Thymus (tissue), 2 donors: ENCODE data around the gene ARSG. TPM values are rescaled to one million over a fixed set of nuclear protein-coding genes. Genes with fewer than 3 reads are reported as not detected.

Experiments used
- polyA plus RNA-seq: library from polyadenylated mRNA; stranded (reverse); fragments of 200-250 nt; gene quantifications from one replicate; pipeline ENCODE4 v1.2.3, GENCODE V29; 2013
- total RNA-seq: library from RNA; stranded (reverse); fragments of 120-200 nt; gene quantifications from one replicate; pipeline ENCODE4 v1.2.4, GENCODE V29; 2013
- donor health status: healthy.

The ARSG gene
- total and polyA plus RNA-seq, 2 donors, result 2.6 to 5.2 TPM

Other genes with a start within 250 kb of the ARSG start
- gene AMZ2, start 43.5 kb upstream of the ARSG start, total RNA-seq, result 64.5 TPM
- 112 TPM for gene AMZ2, start 43.5 kb upstream of the ARSG start, polyA plus RNA-seq
- gene SLC16A6, start 368 bp upstream of the ARSG start, total RNA-seq, result 2.0 TPM
- gene SLC16A6, start 368 bp upstream of the ARSG start, polyA plus RNA-seq, result 2.4 TPM
- gene WIPI1, start 166.0 kb downstream of the ARSG start, total RNA-seq, result 6.8 TPM
- 17.8 TPM for gene WIPI1, start 166.0 kb downstream of the ARSG start, polyA plus RNA-seq
- gene PRKAR1A, start 220.9 kb downstream of the ARSG start, total RNA-seq, result 140 TPM
- 144 TPM for gene PRKAR1A, start 220.9 kb downstream of the ARSG start, polyA plus RNA-seq